Omental fat pad (tissue), 4 donors: Measurements from ENCODE around the gene DYSF. TPM values are rescaled to one million over a fixed set of nuclear protein-coding genes. Genes with fewer than 3 reads are reported as not detected.
A peak's percentile ranks its signal among the peaks of the same experiment; 100 is the strongest.

ENCODE experiments used
- ATAC-seq: fragments of 150-250 bp; one replicate; pipeline ENCODE4 v1.9.1; 2016; ENCODE audit warnings: mild to moderate bottlenecking, moderate library complexity; ENCODE audit not compliant: low FRiP score
- DNase-seq: peaks from one replicate; pipeline ENCODE4 v3.0.0-alpha.2; 2019; ENCODE audit warnings: low spot score
- CTCF ChIP-seq, 3 donors: fragments of 450-650 bp; IDR thresholded peaks; one replicate each; pipeline ENCODE4 v1.5.1; 2016 to 2017; ENCODE audit warnings: antibody characterized with exemption in 3 of 3, mild to moderate bottlenecking in 3 of 3, moderate library complexity in 2 of 3
- total RNA-seq, 4 donors: library from RNA; depleted of rRNA; stranded (reverse); fragments of >200 nt; gene quantifications; one replicate each; pipeline ENCODE4 v1.1.0, GENCODE V29; 2016

The DYSF gene
- total RNA-seq, 4 donors from 2014 or later, result 7.9 to 70.5 (median 17.8) TPM

GRCh38 chr2:71720596-71721361, 267.4 kb downstream of the DYSF start:
- ATAC-seq, result no peak
- DNase-seq, result no peak
- no peak for TF ChIP-seq CTCF (IDR thresholded peaks at IDR 0.05)

GRCh38 chr2:71721362-71721665, 268.0 kb downstream of the DYSF start:
- TF ChIP-seq CTCF (IDR thresholded peaks at IDR 0.05), result no peak
- ATAC-seq, result no peak
- no peak for DNase-seq

- ATAC-seq (no peak), DNase-seq (no peak)
- TF ChIP-seq CTCF (IDR thresholded peaks at IDR 0.05), result no peak
Observed at GRCh38 chr2:71721669-71722068, 268.3 kb downstream of the DYSF start.

GRCh38 chr2:71722286-71722685, 268.9 kb downstream of the DYSF start:
- ATAC-seq, result no peak
- no peak for DNase-seq
- no peak for TF ChIP-seq CTCF (IDR thresholded peaks at IDR 0.05)

GRCh38 chr2:71724793-71725192, 271.4 kb downstream of the DYSF start:
- DNase-seq, result no peak
- no peak for ATAC-seq
- no peak for TF ChIP-seq CTCF (IDR thresholded peaks at IDR 0.05)

- TF ChIP-seq CTCF (IDR thresholded peaks at IDR 0.05), result no peak
- no peak for DNase-seq
- ATAC-seq, result no peak
Observed at GRCh38 chr2:71725836-71726235, 272.5 kb downstream of the DYSF start.

- no peak for TF ChIP-seq CTCF (IDR thresholded peaks at IDR 0.05)
- DNase-seq, result no peak
- ATAC-seq, result peak; percentile 69
Observed at GRCh38 chr2:71727562-71727961, 274.2 kb downstream of the DYSF start.
